ENCODE data around the gene ZNF514. TPM values are rescaled to one million over a fixed set of nuclear protein-coding genes. Genes with fewer than 3 reads are reported as not detected.

ZNF514 gene
- total and polyA plus RNA-seq, 8 donors = 5.7 to 37.5 (median 10.6) TPM

DNA sequence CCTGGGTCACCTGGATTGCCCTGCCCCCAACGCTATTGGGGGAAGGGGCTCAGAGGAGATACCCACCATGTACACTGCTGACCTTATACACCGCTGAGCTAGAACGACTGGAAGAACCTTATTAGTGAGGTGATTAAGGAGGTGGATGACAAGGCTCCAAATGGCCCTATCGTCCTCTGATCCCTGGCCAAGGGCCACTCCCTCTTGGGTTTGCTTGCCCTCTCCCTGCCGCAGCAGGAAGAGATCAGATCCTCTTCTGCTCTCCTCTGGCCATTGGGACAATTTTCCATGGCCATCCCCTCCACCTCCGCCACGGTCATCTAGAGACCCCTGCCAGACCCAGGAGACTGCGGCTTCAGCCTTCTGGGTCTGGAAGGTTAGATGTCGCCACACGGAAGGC lies 1.2 kb downstream of the ZNF514 start:
- WGBS, 5 donors = 49 to 63% (median 62%) methylated on average over 5 to 10 of the region's 10 CpGs
- Histone ChIP-seq H3K4me1 (peaks cover 9 to 29% (median 20%) of the 10 kb centered on the region in 4 donors), H3K36me3 (peaks cover 5 to 39% (median 37%) of the 10 kb centered on the region in 4 donors), H3K27ac (peak overlapping the region in 4 of 5 donors; percentile 80 to 88 (median 84)), H3K4me3 (peak overlapping the region; percentile 61 to 88 (median 74)), H3K27me3 (no peaks in the 10 kb centered on the region), H3K9me3 (peaks cover 0 to 28% (median 14%) of the 10 kb centered on the region in 4 donors)
- no peak for TF ChIP-seq POLR2A (IDR thresholded peaks at IDR 0.05)
- TF ChIP-seq, protein P1, sequence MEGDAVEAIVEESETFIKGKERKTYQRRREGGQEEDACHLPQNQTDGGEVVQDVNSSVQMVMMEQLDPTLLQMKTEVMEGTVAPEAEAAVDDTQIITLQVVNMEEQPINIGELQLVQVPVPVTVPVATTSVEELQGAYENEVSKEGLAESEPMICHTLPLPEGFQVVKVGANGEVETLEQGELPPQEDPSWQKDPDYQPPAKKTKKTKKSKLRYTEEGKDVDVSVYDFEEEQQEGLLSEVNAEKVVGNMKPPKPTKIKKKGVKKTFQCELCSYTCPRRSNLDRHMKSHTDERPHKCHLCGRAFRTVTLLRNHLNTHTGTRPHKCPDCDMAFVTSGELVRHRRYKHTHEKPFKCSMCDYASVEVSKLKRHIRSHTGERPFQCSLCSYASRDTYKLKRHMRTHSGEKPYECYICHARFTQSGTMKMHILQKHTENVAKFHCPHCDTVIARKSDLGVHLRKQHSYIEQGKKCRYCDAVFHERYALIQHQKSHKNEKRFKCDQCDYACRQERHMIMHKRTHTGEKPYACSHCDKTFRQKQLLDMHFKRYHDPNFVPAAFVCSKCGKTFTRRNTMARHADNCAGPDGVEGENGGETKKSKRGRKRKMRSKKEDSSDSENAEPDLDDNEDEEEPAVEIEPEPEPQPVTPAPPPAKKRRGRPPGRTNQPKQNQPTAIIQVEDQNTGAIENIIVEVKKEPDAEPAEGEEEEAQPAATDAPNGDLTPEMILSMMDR (IDR thresholded peaks at IDR 0.05) = no peak
- no peak for TF ChIP-seq POLR2AphosphoS5 (IDR thresholded peaks at IDR 0.05)
- no peak for TF ChIP-seq EP300 (IDR thresholded peaks at IDR 0.05)
- intact Hi-C loops (cut with DNase I; ENCODE audit: low total_unique reads) = no loop called here
- DNase-seq = no peak

DNA sequence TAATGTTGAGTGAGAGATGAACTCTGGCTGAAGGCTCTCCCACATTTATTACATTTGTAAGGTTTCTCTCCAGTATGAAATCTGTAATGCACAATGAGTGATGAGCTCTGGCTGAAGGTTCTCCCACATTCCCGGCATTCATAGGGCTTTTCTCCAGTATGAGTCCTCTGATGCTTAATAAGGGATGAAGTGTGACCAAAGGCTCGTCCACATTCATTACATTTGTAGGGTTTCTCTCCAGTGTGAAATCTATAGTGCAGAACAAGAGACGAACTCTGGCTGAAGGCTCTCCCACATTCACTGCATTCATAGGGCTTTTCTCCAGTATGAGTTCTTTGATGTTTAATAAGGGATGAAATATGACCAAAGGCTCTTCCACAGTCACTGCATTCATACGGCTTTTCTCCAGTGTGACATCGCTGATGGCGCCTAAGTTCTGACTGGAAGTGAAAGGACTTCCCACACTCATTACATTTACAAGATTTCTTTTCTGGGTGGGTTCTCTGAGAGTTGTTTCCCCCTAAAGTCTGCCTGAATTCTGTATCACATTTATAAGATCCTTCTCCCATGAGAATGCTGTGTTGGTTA lies 10.2 kb downstream of the ZNF514 start:
- Histone ChIP-seq H3K4me1 (no peaks in the 10 kb centered on the region), H3K9me3 (peaks cover 64 to 99% (median 94%) of the 10 kb centered on the region in 4 donors), H3K36me3 (peaks cover 46 to 97% (median 76%) of the 10 kb centered on the region in 4 donors), H3K27ac (no peak overlapping the region), H3K4me3 (no peak overlapping the region), H3K27me3 (no peaks in the 10 kb centered on the region)
- WGBS, 5 donors = 92 to 98% (median 97%) methylated on average over 6 of the region's 6 CpGs
- intact Hi-C loops (cut with DNase I; ENCODE audit: low total_unique reads) = no loop called here
- DNase-seq = no peak
- TF ChIP-seq POLR2A (IDR thresholded peaks at IDR 0.05) = no peak
- no peak for TF ChIP-seq POLR2AphosphoS5 (IDR thresholded peaks at IDR 0.05)
- TF ChIP-seq, protein P1 (IDR thresholded peaks at IDR 0.05) = no peak
- no peak for TF ChIP-seq EP300 (IDR thresholded peaks at IDR 0.05)

DNA sequence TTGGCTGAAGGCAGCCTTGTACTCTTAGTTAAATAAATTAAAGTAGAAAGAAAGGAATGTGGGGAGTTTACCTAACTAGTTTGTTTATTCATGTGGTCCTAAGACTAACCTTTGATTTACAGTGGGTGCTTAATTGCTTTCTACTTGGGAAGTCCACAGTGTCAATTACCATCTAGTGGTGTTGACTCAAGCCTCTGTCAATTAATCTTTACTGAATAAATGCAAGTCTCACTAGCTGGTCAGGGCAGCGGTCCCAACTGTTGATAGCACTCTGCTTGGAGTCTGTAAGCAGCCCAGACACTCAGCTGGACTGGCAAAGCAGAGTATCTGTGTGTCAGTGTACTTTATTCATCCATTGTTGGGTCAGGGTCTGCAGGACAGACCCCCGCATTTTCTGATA lies 15.8 kb downstream of the ZNF514 start:
- no peak for DNase-seq
- H3K4me3 ChIP-seq = no peak overlapping the region
- 91 to 98% (median 97%) methylated on average over 2 of the region's 2 CpGs for WGBS, 5 donors
- no peak overlapping the region for H3K27ac ChIP-seq
- no peaks in the 10 kb centered on the region for H3K4me1 ChIP-seq
- H3K9me3 ChIP-seq = peaks cover 40 to 99% (median 94%) of the 10 kb centered on the region in 4 donors
- H3K36me3 ChIP-seq = peaks cover 4 to 93% (median 30%) of the 10 kb centered on the region in 4 donors
- no peaks in the 10 kb centered on the region for H3K27me3 ChIP-seq
- TF ChIP-seq POLR2AphosphoS5 (IDR thresholded peaks at IDR 0.05) = no peak
- TF ChIP-seq EP300 (IDR thresholded peaks at IDR 0.05) = no peak
- intact Hi-C loops (cut with DNase I; ENCODE audit: low total_unique reads) = no loop called here

GRCh38 chr2:95138702-95139101 lies 20.9 kb downstream of the ZNF514 start:
- no peak for TF ChIP-seq POLR2A (IDR thresholded peaks at IDR 0.05)
- 63 to 86% (median 71%) methylated on average over 1 of the region's 1 CpG; no CpG with 5 or more reads in 1 of the 5 donors for WGBS, 5 donors
- no peak overlapping the region for H3K4me3 ChIP-seq
- H3K4me1 ChIP-seq = no peaks in the 10 kb centered on the region
- DNase-seq = no peak
- H3K36me3 ChIP-seq = peaks cover 0 to 71% (median 5%) of the 10 kb centered on the region in 4 donors
- H3K9me3 ChIP-seq = peaks cover 7 to 78% (median 61%) of the 10 kb centered on the region in 4 donors
- no peak overlapping the region for H3K27ac ChIP-seq
- intact Hi-C loops (cut with DNase I; ENCODE audit: low total_unique reads) = no loop called here
- no peaks in the 10 kb centered on the region for H3K27me3 ChIP-seq

DNA sequence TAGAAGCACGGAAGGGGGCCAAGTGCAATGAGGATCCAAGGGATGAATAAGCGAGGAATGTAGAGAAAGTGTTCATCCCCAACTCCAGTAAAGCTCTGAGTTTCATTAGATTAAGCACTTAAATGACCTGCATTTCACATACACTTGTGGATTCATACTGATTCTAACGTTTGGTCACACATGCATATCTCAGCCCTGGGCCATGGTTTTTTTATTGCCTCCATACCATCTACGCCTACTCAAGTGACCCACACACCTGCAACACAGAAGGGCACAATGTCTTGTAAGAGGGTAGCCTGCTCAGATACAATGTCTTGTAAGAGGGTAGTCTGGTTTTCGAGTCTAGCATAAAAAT lies 37.5 kb downstream of the ZNF514 start:
- intact Hi-C loops (cut with DNase I; ENCODE audit: low total_unique reads) = loop anchor here (10.0 kb wide), 1 partner anchor 93 kb away; no protein-coding TSS in a partner anchor
- H3K36me3 ChIP-seq = peaks cover 0 to 9% (median 3%) of the 10 kb centered on the region in 4 donors
- H3K4me3 ChIP-seq = peak overlapping the region; percentile 74 to 98 (median 89)
- 16 to 24% (median 20%) methylated on average over 5 of the region's 5 CpGs for WGBS, 5 donors
- H3K27me3 ChIP-seq = no peaks in the 10 kb centered on the region
- peak overlapping the region; percentile 92 to 95 (median 94) for H3K27ac ChIP-seq
- no peaks in the 10 kb centered on the region for H3K9me3 ChIP-seq
- no peak for DNase-seq
- H3K4me1 ChIP-seq = peaks cover 18 to 43% (median 37%) of the 10 kb centered on the region in 4 donors
- no peak for TF ChIP-seq POLR2A (IDR thresholded peaks at IDR 0.05)
- TF ChIP-seq, protein P1 (IDR thresholded peaks at IDR 0.05) = no peak
- TF ChIP-seq POLR2AphosphoS5 (IDR thresholded peaks at IDR 0.05) = no peak
- no peak for TF ChIP-seq EP300 (IDR thresholded peaks at IDR 0.05)
